ENCODE results near the gene SLF1.

DNA sequence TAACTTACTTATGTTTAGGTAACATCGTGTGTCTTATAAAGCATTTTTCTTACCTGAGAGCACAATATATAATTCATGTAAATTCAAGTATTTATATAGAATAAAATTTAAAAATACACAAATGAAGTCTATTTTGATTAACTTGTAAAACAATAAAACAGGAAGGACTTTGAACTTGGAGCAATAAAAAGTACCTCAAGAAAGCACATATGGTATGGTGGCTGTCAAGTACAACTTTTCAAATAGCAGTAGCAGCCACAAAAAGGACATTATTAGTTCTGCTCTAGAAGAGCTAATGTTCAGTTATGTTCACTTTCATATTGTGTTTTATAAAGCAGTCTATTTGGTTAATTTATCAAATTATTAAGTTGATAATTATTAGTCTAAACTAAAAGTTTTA is 31.4 kb downstream of the SLF1 start:
- TF ChIP-seq, protein P1, sequence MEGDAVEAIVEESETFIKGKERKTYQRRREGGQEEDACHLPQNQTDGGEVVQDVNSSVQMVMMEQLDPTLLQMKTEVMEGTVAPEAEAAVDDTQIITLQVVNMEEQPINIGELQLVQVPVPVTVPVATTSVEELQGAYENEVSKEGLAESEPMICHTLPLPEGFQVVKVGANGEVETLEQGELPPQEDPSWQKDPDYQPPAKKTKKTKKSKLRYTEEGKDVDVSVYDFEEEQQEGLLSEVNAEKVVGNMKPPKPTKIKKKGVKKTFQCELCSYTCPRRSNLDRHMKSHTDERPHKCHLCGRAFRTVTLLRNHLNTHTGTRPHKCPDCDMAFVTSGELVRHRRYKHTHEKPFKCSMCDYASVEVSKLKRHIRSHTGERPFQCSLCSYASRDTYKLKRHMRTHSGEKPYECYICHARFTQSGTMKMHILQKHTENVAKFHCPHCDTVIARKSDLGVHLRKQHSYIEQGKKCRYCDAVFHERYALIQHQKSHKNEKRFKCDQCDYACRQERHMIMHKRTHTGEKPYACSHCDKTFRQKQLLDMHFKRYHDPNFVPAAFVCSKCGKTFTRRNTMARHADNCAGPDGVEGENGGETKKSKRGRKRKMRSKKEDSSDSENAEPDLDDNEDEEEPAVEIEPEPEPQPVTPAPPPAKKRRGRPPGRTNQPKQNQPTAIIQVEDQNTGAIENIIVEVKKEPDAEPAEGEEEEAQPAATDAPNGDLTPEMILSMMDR (IDR thresholded peaks at IDR 0.05), result no peak
- TF ChIP-seq POLR2AphosphoS5 (IDR thresholded peaks at IDR 0.05) (no peak), POLR2A (IDR thresholded peaks at IDR 0.05; ENCODE audit: low read depth) (no peak), EP300 (IDR thresholded peaks at IDR 0.05) (no peak)

Measured in esophagus muscularis mucosa (tissue), 4 donors.